Gastroesophageal sphincter (tissue), 4 donors: ENCODE data around the gene MNAT1. TPM values are rescaled to one million over a fixed set of nuclear protein-coding genes. Genes with fewer than 3 reads are reported as not detected.

ENCODE experiments used
- ATAC-seq: fragments of 150-250 bp; one replicate; pipeline ENCODE4 v1.9.1; 2016; ENCODE audit warnings: mild to moderate bottlenecking, moderate library complexity
- H3K27ac ChIP-seq, 4 donors: fragments of 200-600 bp; sonication (generic) in 3 of 4; 1 replicate in 3 of 4; 2 replicates in 1 of 4; pipeline ENCODE4 v1.5.1; 2016 to 2019
- H3K27me3 ChIP-seq: fragments of 200-600 bp; sonication (generic); one replicate; pipeline ENCODE4 v1.5.1; 2019
- H3K36me3 ChIP-seq, 2 donors: fragments of 200-600 bp; sonication (generic); one replicate each; pipeline ENCODE4 v1.5.1; 2019; ENCODE audit warnings: control low read depth in 1 of 2
- H3K4me1 ChIP-seq, 3 donors: fragments of 200-600 bp; sonication (generic); 1 replicate in 2 of 3; 2 replicates in 1 of 3; pipeline ENCODE4 v1.5.1; 2016 to 2019; ENCODE audit warnings: control low read depth in 2 of 3
- H3K4me3 ChIP-seq, 2 donors: fragments of 200-600 bp; sonication (generic); one replicate each; pipeline ENCODE4 v1.5.1; 2019; ENCODE audit warnings: mild to moderate bottlenecking in 1 of 2, moderate library complexity in 1 of 2
- H3K9me3 ChIP-seq, 3 donors: fragments of 200-600 bp; sonication (generic); one replicate each; pipeline ENCODE4 v1.5.1; 2017 to 2019; ENCODE audit warnings: control low read depth in 2 of 3
- CTCF ChIP-seq, 4 experiments: fragments of 200-600 bp in 2 of 4; fragments of 450-650 bp in 2 of 4; sonication (generic) in 1 of 4; IDR thresholded peaks; one replicate each; pipeline ENCODE4 v1.5.1; 2017 to 2019; ENCODE audit warnings: antibody characterized with exemption in 4 of 4, mild to moderate bottlenecking in 2 of 4, moderate library complexity in 2 of 4
- EP300 ChIP-seq: sonication (generic); formaldehyde crosslinking; IDR thresholded peaks from one replicate; pipeline ENCODE4 v1.6.1; 2017; ENCODE audit warnings: antibody characterized with exemption, mild to moderate bottlenecking
- POLR2A ChIP-seq, 2 donors: fragments of 450-650 bp; IDR thresholded peaks; one replicate each; pipeline ENCODE4 v1.6.1; 2017; ENCODE audit warnings: antibody characterized with exemption in 2 of 2, mild to moderate bottlenecking in 2 of 2, moderate library complexity in 1 of 2
- POLR2AphosphoS5 ChIP-seq: sonication (generic); formaldehyde crosslinking; IDR thresholded peaks from one replicate; pipeline ENCODE4 v1.6.1; 2017; ENCODE audit warnings: antibody characterized with exemption
- WGBS, 2 donors: methylation state at CpG; one replicate each; pipeline ENCODE4 v1.1.5; 2018; ENCODE audit warnings: low coverage in 1 of 2; 5-methylcytosine and 5-hydroxymethylcytosine counted together
- total RNA-seq, 4 donors: library from RNA; depleted of rRNA; stranded (reverse); fragments of >200 nt; gene quantifications; one replicate each; pipeline ENCODE4 v1.1.0, GENCODE V29; 2016

Gene MNAT1
- total RNA-seq, 4 donors from 2014 or later = 30.4 to 46.0 (median 42.8) TPM

DNA sequence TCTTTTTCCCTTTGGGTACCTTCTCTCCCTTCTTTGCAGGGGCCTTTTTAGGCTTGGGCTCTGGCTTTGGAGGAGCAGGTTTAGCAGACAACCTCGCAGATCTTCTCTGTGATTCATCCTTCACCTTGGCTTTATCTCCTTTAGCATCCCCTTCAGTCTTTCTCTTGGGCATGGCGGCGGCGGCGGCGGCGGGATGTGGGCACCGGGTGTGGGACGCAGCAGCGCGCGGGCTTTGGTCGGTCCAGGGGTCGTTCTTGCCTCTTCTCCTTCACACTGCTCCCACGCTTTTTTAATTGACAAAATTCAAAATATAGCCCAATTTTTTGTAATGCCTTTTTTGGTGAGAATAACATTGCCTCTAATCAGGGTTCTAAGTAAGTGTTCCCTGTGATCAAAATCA lies 237.7 kb downstream of the MNAT1 start:
- ATAC-seq = no peak
- no peak overlapping the region for H3K27ac ChIP-seq
- H3K27me3 ChIP-seq = no peaks in the 10 kb centered on the region
- 89 to 94% methylated on average over 10 to 11 of the region's 15 CpGs for WGBS, 2 donors
- H3K9me3 ChIP-seq = no peaks in the 10 kb centered on the region
- H3K36me3 ChIP-seq = peaks cover 0 to 38% of the 10 kb centered on the region in 2 donors
- peaks cover 0 to 3% (median 0%) of the 10 kb centered on the region in 3 donors for H3K4me1 ChIP-seq
- no peak overlapping the region for H3K4me3 ChIP-seq
- TF ChIP-seq EP300 = no peak
- TF ChIP-seq CTCF (IDR thresholded peaks at IDR 0.05) = no peak
- no peak for TF ChIP-seq POLR2A (IDR thresholded peaks at IDR 0.05)
- TF ChIP-seq POLR2AphosphoS5 = no peak

DNA sequence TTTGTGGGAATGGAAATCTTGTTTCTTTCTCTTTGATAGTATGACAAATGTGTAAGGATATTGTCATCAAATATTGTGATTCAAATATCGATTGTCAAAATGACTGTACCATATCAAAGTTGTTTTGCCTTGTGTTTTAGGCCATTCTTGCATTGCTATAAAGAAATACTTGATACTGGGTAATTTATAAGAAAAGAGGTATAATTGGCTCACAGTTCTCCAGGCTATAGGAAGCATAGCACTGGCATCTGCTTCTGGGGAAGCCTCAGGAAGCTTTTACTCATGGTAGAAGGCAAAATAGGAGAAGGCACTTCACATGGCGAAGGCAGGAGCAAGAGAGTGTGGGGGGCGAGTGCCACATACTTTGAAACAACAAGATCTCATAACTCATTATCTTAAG lies 238.5 kb downstream of the MNAT1 start:
- Histone ChIP-seq H3K4me1 (peaks cover 0 to 11% (median 3%) of the 10 kb centered on the region in 3 donors), H3K36me3 (peaks cover 0 to 38% of the 10 kb centered on the region in 2 donors), H3K9me3 (no peaks in the 10 kb centered on the region), H3K27ac (no peak overlapping the region), H3K27me3 (no peaks in the 10 kb centered on the region), H3K4me3 (no peak overlapping the region)
- 90 to 100% methylated on average over 2 of the region's 3 CpGs for WGBS, 2 donors
- TF ChIP-seq POLR2AphosphoS5 (no peak), EP300 (no peak), POLR2A (IDR thresholded peaks at IDR 0.05) (no peak), CTCF (IDR thresholded peaks at IDR 0.05) (no peak)
- ATAC-seq = no peak

DNA sequence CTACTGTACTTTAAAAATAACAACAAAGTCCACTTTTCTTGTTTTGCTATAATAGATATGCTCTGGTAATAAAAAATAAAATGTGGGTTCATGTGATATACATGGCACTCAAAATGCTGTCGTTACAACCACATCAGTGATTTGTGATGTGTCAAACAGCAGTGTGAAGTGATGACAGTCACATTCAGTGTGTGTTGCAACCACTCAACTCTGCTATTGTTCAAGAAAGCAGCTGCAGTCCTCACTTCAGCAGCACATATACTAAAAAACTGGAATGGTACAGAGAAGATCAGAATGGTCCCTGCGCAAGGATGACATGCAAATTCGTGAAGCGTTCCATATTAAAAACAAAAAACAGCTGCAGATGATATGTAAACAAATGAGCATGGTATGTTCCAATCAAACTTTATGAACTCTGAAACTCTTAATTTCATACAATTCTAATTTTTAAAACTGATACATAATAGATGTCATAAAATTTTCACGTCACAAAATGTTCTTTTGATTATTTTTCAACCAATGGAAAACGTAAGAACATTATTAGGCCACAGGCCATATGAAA lies 239.6 kb downstream of the MNAT1 start:
- H3K27ac ChIP-seq = no peak overlapping the region
- no peak for ATAC-seq
- H3K27me3 ChIP-seq = no peaks in the 10 kb centered on the region
- no peak overlapping the region for H3K4me3 ChIP-seq
- WGBS, 2 donors = 73 to 75% methylated on average over 6 of the region's 6 CpGs
- no peaks in the 10 kb centered on the region for H3K9me3 ChIP-seq
- H3K4me1 ChIP-seq = peaks cover 0 to 22% (median 4%) of the 10 kb centered on the region in 3 donors
- H3K36me3 ChIP-seq = peaks cover 0 to 38% of the 10 kb centered on the region in 2 donors
- no peak for TF ChIP-seq POLR2AphosphoS5
- no peak for TF ChIP-seq POLR2A (IDR thresholded peaks at IDR 0.05)
- TF ChIP-seq CTCF (IDR thresholded peaks at IDR 0.05) = no peak
- TF ChIP-seq EP300 = no peak

- H3K4me3 ChIP-seq = no peak overlapping the region
- no peak overlapping the region for H3K27ac ChIP-seq
- no peaks in the 10 kb centered on the region for H3K27me3 ChIP-seq
- H3K36me3 ChIP-seq = peaks cover 0 to 38% of the 10 kb centered on the region in 2 donors
- H3K4me1 ChIP-seq = peaks cover 5 to 36% (median 8%) of the 10 kb centered on the region in 3 donors
- H3K9me3 ChIP-seq = no peaks in the 10 kb centered on the region
- WGBS, 2 donors = 36% methylated on average over 2 of the region's 2 CpGs; no CpG with 5 or more reads in 1 of the 2 donors
- no peak for ATAC-seq
- TF ChIP-seq POLR2AphosphoS5 (no peak), CTCF (IDR thresholded peaks at IDR 0.05) (no peak), POLR2A (IDR thresholded peaks at IDR 0.05) (no peak), EP300 (no peak)
Measured at GRCh38 chr14:60975551-60975950, 241.0 kb downstream of the MNAT1 start.

- Histone ChIP-seq H3K4me3 (no peak overlapping the region), H3K36me3 (peaks cover 0 to 34% of the 10 kb centered on the region in 2 donors), H3K27me3 (no peaks in the 10 kb centered on the region), H3K4me1 (peaks cover 8 to 50% (median 11%) of the 10 kb centered on the region in 3 donors), H3K27ac (no peak overlapping the region), H3K9me3 (no peaks in the 10 kb centered on the region)
- no peak for ATAC-seq
- TF ChIP-seq POLR2AphosphoS5 = no peak
- TF ChIP-seq POLR2A (IDR thresholded peaks at IDR 0.05) = no peak
- no peak for TF ChIP-seq EP300
- TF ChIP-seq CTCF (IDR thresholded peaks at IDR 0.05) = no peak
- WGBS, 2 donors = 50 to 54% methylated on average over 2 of the region's 2 CpGs
Measured at GRCh38 chr14:60977847-60978246, 243.3 kb downstream of the MNAT1 start.
